ENCODE data around the gene PRSS57.

PRSS57 gene

DNA sequence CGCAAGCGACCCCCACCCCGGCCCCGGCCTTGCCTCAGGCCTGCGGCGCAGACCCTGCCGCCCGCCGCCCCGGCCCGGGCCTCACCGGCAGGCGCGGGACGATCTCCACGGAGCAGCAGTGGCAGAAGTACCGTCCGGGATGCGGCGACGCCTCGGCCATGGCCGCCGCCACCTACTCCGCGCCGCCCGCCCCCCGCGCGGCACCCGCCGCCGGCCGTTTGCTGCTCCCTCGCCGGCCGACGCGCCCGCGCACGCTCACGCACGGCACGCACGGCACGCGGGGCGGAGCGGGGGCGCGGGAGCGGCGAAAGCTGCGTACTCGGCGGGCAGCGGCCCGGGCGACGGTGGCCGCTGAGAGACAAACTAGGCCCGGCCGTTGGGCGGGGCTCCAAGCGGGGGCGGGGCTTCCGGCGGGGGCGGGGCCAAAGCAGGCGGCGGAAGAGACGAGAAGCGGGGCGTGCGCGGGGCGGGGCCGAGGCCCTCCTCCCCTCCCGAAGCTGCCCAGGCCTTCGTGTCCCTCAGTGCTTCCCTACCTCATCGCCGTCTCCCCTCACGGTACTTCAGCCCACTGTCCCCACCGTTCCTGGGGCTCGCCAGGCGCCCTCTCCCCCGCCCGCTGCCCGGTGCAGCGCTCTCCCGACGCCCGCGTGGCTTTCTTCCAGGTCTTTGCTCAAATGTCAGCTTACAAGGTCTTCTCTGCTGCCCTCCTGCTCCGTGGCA lies 32.1 kb downstream of the PRSS57 start, which contains the start of gene RNF126:
RNF126 (minus strand) TSS at position 253 of the 720 bp plus-strand sequence; CDS start at position 160, 93 bp downstream.
- H3K4me3 ChIP-seq (ENCODE audit: low read length): peak within 1 kb of the TSS; percentile 81
- peak; percentile 93 for DNase-seq (ENCODE audit: low read depth)
- TF ChIP-seq CTCF (IDR thresholded peaks at IDR 0.05; ENCODE audit: insufficient read depth, low read depth, low read length, missing control alignments): no peak

DNA sequence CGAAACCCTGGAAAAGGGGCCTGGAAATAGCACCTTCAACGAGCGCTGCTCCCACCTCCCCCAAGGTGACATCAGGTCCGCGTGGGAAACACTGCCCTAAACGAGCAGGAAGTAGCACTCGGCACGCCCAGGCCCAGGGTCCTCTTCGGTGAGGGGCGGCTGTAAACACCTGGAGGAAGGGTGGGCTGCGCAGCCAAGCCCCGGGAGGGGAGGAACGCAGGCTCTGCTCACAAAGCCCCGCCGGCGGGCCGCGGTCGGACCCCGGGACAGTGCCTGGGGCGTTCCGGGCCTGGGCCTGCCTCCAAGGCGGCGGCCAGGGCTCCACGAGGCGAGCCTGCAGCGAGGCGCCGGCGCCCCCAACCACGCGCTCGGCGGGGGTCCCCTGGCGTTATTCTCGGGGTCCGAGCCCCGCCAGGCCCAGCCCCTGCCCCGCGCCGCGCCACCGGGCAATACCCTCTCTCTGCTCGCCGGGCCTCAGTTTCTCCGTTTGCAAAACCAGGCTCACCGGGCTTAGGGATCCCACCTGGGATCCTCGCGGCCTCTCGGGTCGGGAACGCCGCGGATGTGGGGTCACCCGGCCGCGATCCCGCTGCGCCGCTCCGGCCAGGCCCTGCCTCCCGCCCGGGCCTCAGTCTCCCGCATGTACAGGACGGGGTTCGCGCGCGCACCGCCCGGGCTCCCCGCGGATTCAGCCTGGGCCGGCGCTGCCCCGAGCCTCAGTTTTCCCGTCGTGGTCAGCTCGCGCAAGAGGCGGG lies 32.9 kb downstream of the PRSS57 start:
- peak; percentile 61 for DNase-seq (ENCODE audit: low read depth)
- peak overlapping the region; percentile 81 for H3K4me3 ChIP-seq (ENCODE audit: low read length)
- TF ChIP-seq CTCF (IDR thresholded peaks at IDR 0.05; ENCODE audit: insufficient read depth, low read depth, low read length, missing control alignments): no peak

- peak overlapping the region; percentile 81 for H3K4me3 ChIP-seq (ENCODE audit: low read length)
- peak; percentile 44 for DNase-seq (ENCODE audit: low read depth)
These were observed 33.6 kb downstream of the PRSS57 start for GRCh38 chr19:661427-662196.

DNA sequence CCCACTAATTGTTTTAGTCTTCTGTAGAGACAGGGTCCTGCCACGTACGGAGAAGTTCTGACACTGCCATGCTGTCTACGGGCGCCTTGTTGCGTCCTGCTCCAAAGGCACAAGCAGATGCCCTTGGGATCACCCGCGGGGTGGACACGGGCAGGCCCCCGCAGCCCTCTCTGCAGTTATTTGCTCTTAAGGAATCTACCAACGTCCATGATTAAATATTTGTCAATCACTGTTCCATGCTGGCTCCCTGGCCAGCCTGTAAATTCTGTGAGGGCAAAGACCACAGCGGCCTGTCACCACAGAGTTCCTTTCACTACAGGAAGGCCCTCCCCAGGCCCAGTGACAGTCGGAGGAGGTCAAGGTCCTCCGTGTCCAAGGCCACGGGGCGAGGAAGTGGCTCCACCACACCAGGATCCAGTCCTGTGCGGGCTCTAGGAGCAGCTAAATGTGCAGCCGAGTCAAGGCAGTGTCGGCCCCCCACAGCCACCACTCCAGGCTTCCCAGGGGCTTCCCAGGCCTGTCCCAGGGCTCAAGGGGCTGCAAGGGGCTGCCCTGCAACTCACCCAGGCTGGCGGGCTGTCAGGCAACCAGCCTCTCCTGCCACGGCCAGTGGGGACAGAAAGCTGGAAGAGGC lies 34.3 kb downstream of the PRSS57 start:
- H3K4me3 ChIP-seq (ENCODE audit: low read length): peak overlapping the region; percentile 81
- DNase-seq (ENCODE audit: low read depth): no peak
- no peak for TF ChIP-seq CTCF (IDR thresholded peaks at IDR 0.05; ENCODE audit: insufficient read depth, low read depth, low read length, missing control alignments)

More at GRCh38 chr19:661427-662196, 33.6 kb downstream of the PRSS57 start:
- TF ChIP-seq CTCF (IDR thresholded peaks at IDR 0.05; ENCODE audit: insufficient read depth, low read depth, low read length, missing control alignments): no peak

DNA sequence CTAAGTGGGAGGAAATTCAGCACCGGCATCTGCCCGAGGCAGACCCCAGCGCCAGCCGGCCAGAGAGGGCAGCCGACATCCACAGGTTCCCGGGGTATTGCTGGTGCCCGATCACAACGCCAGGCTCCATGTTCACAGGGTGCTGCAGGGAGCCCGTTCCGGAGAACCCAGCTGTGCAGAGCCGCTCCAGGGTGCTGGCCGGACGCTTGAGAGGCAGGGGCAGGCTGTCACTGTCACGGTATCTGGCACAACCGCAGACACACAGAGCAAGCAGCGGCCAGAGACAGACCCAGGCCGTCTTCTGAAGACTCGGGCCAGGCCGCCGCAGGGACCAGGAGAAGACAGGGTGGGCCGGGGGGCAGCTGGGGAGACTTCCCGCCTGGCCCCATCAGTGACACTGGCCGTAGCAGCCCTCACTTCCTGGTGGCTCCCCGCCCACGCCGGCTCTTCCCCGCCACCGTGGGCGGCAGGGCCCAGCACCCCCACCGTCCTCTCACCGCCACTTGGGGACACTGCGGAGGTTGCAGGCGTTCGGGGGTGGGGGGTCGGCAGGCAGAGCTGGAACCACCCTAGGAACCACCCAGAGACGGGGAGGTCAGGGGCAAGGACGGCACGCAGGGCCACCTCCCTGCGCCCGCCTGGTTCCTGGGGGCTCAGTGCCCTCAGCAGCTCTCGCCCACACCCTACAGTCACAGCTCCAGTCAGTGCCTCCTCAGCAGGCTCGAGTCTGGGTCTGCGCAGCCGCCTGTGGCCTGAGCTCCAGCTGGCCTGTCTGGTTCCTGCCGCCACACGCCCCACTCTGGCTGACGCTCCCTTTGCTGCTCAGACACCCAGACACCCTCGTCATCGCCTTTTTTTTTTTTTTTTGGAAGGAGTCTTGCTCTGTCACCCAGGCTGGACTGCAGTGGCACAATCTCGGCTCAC lies 36.1 kb downstream of the PRSS57 start:
- no peak for TF ChIP-seq CTCF (IDR thresholded peaks at IDR 0.05; ENCODE audit: insufficient read depth, low read depth, low read length, missing control alignments)
- H3K4me3 ChIP-seq (ENCODE audit: low read length): peak overlapping the region; percentile 27
- peak; percentile 99 for DNase-seq (ENCODE audit: low read depth)

All from epithelial cell of esophagus (primary cell).